NCI-H82 treated with DMSO at 0.1 percent for 48 hours (cell line): ENCODE measurements around the gene UBR4.
"Not testable (repeated sequence)": the region's sequence is repeated elsewhere in the genome, so short reads cannot be mapped to it uniquely, and the experiment has no call there.

Experiments
- DNase-seq: peaks from one replicate; lab custom pipeline; 2025; ENCODE audit not compliant: unreplicated experiment; lab: John Stamatoyannopoulos, UW

The UBR4 gene

DNA sequence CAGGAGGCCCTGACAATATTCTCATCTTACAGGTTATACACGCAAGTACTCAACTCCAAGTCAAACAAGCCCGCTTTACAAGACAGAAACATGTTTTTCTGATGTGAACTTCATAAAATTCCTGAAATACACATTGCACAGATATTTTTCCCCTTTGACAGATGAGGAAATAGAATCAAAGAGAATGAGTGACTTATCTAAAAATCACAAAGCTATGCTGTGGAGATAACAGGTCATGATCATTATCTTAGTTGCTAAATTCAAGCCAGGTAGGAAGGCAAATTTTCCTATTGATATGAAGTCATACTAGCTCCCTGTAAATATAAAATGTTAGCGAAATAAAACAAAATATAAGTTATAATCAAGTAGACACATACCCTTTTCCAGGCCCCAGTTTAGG, 18.3 kb downstream of the UBR4 start:
- no peak for DNase-seq

DNA sequence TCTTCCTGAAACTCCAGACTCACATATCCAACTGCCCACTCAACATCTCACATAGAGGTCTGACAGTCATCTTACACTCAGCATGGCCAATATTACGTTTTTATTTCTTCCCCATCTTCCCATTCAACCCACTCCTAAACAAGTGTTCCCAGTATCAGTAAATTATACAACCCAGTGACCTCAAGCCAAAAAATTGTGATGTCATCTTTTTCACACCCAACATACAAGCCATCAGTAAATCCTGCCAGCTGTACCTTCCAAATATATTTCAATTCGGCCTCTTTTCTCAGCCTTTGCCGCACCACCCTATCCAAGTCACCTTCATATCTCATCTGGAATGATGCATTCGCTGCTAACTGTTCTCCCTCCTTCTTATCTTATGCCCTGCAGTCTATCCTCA, 19.6 kb downstream of the UBR4 start:
- DNase-seq, result no peak

DNA sequence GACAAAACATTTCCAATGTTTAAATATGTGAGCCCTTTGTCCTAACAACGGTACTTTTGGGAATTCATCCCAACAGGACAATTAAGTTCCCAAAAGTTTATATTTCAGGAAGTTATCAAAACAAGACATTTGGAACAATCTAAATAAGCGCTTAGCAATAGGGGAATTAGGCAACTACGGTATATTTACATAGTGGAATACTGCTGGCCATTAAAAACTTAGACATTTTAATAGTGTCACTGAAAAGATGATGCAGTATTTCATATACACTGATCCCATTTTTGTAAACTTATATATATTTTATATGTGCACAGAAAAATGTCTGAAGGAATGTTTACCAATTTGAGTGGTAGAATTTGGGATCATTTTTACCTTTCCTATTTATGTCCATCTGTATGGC, 20.8 kb downstream of the UBR4 start:
- no peak for DNase-seq

DNA sequence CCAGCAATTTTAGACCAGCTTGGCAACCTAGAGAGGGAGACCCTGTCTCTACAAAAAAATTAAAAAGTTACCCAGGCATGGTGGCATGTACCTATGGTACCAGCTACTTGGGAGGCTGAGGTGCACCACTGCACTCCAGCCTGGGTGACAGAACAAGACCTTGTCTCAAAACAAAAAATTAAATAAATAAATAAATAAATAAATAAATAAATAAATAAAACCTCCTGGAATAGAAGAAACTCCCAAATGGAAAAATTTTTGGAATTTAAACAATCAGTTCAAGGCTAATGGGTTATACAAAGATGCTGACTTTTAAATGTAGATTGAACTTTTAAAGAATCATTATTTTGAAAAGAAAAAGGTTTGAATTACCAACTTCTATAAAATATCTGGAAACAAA, 22.2 kb downstream of the UBR4 start:
- no peak for DNase-seq

DNA sequence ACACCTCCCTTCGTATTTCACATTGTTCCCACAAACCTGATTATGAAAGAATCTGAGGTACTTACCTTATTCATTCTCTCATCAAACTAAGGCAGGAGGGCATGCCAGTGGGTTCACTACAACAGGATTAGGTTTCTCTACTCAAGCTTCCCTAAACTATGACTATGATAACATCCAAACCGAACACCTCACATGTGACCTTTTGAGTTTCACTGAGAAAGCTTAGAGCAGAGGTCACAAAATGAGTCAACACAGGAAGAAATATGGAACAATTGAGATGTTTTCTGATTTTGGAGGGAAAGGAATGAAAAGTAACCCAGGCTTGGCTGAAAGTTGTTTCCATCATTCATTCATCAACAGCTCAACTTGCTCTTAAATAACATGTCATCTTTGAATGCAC, 24.1 kb downstream of the UBR4 start:
- no peak for DNase-seq

DNA sequence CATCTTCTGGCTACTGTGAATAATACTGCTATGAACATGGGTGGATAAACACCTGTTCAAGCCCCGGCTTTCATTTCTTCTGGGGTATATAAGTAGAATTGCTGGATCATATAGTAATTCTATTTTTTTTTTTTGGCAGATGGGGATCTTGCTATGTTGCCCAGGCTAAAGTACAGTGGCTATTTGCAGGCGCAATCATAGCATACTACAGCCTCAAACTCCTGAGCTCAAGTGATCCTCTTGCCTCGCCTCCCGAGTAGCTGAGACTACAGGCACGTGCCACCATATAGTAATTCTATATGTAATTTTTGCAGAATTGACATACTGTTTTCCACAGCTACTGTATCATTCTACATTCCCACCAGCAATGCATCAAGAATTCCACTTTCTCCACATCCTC, 27.8 kb downstream of the UBR4 start:
- no peak for DNase-seq

DNA sequence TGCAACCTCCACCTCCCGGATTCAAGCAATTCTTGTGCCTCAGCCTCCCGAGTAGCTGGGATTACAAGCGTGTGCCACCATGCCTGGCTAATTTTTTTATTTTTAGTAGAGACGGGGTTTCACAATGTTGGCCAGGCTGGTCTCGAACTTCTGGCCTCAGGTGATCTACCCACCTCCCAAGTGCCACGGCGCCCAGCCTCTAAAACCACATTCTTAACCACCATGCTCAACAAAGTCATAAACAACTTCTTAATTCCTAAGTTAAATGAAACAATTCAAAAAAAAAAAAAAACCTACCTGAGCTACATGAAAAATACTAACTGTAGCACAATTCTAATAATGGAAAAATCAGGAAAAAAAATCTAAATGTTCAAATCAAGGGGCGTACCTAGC, 29.8 kb downstream of the UBR4 start:
- DNase-seq, result not testable (repeated sequence)

DNA sequence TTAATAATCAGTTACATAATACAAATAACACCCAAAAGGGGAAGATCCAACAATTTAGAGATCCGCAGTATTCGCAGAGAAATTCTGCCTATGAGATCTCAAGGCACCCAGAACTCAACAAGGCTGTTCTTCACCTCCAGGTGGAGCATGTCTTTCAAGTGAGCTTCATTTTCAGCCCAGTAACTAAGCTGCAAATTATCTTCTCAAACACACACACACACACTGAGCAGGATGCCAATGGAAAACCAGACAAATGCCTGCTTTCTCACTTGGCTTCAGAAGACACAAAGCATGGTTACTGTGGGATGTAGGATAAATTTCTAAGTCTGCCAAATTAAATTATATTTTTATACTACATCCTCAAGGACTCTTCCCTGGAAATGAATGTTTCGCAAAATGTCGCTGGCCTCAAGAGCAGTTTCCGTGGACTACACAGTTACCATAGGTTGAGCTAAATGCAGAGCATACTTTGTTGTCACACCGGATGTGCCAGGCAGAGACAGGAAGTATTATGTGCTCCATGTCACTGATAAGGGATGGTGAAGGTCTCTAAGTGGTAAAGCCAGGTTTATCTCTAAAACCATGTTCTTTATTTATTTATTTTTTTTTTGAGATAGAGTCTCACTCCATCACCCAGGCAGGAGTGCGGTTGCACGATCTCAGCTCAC, 30.3 kb downstream of the UBR4 start:
- DNase-seq, result no peak

DNA sequence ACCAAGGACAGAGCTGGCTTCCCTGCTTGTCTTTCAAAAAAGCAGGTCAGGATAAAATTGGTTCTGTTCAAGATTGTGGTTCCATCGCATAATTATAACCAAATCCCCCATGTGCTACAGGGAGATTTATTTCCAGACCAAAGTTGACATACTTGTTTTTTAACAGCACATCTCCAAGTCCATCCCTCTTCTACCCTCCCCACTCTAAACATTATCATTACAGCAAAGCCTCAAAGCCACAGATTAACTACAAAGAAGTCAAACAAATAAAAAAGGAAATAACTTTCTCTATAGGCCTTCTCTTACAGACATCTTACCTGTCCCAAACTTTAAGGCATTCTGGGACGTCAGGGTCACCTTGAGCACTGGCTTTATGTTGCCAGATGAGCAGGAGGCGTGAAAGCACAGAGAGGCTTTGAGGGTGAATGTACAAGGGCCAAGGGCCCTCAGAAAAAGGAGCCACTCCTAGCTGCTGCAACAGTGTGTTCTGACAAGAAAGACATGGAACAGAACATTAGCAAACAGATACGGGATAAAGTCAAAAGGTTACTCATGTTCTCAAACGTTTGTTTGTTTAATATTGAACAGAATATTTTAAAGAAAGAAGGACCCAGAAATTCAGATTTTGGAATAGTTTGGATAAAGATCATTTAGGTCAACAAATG, 31.2 kb downstream of the UBR4 start:
- DNase-seq, result no peak

DNA sequence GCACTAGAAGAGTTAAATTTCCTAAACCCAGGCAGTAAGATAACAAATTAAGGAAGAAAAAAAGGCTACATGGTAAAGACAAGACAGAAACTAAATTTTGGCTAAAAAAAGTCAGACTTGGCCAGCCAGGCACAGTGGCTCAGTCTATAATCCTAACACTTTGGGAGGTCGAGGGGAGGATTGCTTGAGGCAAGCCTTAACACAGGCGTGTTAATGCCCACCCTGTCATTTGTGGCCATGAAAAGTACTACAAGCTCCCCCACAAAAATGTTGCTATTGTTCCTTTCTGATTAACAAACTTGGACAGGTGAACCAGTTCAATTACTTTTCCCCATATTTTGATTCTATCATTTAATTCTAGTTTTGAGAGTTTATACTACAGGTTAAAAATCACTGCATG, 32.3 kb downstream of the UBR4 start:
- DNase-seq, result no peak

DNA sequence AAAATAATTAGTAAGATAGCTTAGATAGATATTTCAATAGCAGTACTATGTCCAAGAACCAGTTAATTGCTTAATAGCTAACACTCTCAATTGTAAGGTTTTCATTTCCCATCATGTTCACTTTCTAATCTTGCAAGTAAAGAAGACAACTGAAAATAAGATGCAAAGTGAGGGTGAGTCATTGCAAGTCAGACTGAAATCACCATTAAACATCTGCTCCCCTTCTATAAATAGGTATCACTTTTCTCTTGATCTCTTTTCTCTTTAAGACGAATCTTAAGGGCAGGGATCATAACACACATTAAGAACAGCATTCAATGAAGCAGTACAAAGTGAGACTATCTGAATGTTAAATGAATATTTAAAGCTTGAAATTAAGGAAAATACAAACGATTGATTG, 40.4 kb downstream of the UBR4 start:
- DNase-seq, result no peak

DNA sequence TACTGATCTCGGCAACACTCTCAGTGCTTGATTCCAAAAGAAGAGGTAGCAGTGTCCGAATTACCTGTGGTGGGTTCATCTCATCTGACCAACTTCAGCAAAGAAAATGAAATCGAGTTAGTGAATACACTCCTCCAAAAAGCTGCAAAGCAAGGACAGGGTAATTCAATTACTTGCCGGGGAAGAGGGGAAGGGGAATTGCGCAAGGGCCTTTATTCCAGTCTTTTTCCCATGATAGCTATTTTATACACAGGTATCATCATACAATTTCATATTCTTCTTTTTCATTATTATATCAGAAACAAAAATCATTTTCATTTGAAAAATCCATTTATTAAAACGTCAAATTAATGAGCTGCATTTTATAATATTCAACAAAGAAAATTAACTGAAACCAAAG, 42.9 kb downstream of the UBR4 start:
- DNase-seq, result no peak

DNA sequence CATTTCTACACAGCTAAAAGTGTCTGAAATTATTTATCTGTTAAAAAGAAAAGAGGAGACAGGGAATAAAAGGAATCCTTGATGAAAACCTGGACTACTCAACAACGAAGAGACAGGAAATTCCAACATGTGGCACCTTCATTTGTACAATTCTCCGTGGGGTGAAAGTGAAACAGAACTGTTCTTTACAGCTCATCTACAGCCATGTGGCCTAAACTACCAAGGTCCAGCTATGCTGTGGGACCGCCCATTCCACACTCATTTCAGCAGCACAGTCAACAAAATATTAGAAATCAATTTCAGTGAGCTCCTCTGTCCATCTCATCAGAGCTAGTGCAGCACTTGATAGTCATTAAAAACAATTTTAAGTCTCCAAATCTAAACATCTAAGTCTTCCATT, 44.0 kb downstream of the UBR4 start:
- DNase-seq, result no peak

DNA sequence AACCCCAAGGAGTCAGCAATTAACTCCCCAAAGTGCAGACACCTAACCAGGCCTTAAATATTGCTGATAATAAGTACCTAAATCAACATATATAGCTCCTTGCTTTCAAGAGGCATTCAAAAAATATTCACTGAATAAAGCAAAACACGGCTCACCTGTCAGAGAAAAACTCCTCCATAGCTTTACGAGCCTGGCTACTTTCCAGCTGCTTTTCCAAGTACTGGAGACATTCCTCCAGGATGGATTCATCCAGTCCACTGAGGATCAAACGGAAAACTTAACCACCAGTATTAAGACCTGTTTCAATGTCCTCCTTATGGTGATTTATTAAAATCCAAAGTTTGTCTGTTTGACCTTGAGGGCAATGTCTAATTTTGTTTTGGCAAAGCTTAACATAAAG, 44.6 kb downstream of the UBR4 start:
- DNase-seq, result no peak

DNA sequence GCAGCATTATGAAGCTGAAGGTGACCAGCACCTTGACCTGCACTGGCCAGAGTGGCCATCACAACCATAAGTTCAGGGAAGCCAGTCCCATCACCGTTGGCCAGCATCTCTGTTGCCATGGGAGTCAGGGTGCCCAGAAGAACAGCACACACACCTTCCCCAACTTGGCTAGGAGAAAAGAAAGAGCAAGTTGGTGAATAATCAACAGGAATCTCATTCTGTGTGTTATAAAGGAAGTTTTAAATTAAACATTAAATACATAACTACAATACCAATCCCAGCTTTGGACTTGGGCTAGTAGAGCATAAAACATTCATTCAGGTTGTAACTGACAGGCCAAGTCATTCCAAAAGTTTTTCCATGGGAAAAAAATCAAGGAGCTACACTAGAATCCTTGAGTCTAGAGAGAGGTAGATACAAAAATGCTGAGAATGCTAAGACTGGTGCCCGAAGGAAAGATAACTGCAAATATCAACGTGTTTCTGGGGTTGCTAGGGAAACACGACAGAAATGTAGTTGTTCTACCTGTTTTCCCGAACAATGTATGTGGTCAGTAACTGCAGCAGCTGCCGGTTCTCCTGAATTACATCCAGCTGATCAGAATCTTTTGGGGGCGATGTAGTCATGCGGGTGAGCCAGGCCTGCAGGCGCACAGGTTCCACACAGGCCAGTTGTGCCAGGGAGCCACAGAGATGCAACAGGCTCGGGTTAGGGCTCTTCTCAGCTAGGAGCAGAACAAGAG, 45.6 kb downstream of the UBR4 start:
- no peak for DNase-seq

DNA sequence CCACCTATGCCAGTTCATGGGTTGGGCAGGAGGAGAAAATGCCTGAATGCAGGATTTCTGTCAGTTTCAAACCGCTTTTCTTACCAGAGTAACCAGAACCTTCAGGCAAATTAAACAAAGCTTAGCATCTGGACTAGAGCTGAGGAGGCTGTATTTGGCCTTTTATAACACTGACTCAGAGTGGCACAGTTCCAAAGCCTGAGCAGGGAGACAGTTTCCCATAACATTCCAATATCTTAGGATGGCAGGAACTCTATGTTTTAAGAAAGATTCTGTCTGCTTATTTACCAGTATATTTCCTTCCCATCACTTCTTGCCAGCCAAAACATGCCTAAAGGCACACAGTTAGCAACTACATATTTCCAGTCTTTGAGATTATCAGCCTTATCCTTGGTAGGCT, 46.8 kb downstream of the UBR4 start:
- no peak for DNase-seq

DNA sequence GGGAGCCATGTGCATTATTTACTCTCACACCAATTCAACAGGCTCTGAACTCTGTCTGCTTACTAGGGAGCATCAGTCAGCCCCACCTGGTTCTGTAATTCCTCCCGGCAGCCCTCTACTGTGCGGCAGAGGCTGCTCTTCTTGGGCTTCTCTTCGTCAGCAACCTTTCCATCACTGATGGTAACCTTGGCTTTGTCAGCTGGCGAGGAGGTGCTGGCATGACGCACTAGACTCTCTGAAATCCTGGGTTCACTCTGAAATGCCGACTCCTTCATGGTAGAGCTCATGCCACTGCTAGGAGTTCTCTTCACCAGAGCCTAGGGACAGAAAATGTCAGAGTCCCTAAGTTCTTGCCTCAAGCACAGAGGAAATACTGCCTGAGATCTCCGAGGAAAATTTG, 49.2 kb downstream of the UBR4 start:
- DNase-seq, result no peak

DNA sequence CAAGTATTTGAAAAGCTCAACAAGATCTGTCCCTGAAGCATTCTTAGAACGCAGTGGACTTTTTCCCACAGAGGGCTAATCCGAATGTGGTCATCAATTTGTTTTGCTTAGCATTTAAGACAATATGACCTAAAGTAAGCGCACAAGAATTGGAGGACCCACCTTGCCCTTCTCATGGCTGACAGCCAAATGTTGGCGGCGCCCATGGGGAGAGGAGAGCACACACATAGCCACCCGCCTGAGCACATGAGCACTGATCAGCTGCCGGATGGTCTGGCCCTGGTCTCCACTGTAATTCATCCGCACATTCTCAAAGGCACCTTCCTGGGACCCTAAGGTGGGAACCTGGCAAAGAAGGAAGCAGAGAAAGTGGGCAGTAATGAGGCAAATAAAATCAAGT, 52.4 kb downstream of the UBR4 start:
- no peak for DNase-seq

DNA sequence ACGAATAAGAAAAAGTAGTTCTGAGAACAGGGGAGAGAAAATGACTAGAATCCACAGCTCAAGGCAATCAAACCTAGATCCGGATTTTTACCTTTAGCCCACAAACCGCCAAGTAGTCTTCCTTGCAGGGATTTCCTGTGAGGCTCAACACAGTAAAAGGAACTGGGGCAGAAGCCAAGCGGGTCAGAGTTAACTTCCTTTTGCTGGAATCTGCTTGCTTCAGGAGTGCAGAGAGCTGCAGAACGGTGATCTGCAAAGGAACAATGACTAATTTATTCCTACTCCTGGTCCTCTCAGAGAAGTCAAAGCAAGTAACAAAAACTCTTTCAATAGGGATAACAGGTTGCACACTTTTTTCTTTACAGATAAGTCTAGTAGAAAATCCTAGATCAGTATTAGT, 53.4 kb downstream of the UBR4 start:
- DNase-seq, result no peak

DNA sequence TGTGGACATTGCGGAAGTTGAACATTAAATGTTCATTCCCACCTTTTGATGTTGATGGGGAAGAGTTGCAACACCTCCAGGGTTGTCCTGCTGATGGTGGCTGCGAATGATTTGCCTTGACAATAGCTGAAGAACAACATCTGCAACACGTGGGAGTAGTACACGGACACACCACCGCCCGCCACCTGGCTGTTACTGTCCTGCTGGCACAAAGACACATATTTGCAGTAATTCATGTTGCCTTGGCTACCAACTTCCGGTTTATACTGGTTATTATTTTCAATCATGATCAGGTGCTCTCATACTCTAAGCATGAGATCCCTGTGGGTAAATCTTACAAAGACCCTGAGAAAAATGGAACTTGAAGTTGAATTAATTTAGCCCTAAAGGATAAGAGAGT, 55.2 kb downstream of the UBR4 start:
- no peak for DNase-seq

DNA sequence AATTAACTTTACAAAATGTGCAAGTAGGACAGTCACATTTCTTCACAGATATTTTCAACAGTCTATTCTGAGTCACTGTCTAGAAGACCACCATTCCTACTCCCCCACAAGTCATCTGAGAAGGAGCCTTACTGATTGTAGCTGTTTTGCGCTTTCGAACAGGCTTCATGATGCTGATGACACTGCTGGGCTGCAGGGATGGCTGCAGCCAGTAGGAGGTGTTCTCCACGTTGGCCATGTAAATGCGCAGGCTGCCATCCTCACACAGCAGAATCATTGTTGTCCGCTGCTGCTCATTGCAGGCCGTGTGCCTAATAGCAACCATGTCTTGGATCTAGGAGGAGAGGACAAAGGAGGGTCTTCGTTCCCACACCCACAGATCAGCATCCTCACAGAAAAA, 56.9 kb downstream of the UBR4 start:
- DNase-seq, result no peak

DNA sequence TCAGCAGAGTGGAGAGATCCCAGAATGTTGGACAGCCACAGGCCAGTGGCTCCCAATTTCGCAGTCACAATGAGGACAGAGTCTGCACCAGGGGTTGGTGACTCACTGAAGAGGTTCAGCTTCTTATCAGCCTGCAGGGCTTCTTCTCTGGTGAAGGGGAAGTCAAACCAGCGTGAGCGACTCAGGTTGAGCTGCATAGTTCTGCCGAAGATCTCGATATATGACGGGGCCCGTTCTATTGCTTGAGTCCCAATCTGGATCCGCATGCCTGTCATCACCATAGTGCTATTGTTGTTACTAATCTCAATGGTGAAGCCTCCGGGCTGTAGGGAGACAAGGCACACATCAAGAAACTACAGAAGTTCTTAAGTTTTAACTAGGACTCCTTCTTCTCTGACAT, 58.5 kb downstream of the UBR4 start:
- DNase-seq, result no peak

DNA sequence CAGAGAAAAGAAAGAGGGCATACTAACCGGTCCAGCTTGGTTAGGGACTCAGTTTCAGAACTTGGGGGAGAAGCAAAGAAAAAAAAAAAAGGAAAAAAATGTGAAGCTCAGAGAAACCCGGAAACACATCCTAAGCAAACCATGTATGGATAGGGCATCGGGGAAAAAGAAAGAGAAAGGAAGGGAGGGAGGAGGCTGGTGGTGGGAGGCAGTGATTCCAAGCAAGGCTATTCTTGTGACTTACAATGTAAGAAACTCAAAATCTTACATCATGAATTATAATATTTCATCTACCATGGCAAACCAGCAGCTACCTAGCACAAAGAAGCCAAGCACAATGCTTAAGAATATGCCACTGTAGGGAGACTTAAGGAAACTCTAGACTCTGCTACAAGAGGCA, 60.3 kb downstream of the UBR4 start:
- no peak for DNase-seq
